ENCODE results near the gene CEP170B.

DNA sequence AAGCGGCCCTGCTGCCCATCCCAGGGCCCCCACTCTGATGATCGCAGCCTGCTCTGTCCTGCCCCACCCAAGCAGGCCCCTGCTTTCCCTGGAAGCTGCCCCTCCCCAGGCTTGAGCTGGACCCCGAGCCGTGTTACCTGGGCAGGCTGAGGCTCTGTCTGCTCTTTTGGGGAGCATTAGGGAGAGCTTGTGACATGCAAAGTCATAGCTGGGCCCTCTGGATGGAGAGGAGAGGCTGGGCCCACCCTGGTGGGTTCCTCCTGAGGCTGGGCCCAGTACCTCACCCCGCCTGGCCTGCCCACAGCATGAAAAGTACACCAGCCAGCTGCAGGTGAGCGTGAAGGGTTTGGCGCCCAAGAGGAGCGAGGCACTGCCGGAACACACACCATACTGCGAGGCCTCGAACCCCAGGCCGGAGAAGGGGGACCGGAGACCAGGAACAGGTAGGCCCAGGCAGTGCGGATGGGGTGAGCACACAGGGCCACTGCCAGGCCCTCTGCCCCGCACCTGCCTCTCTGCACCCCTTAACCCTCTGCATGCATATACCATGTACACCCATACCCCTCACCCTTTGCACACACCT, 15.0 kb downstream of the CEP170B start:
- TF ChIP-seq TSHZ2 (CRISPR knock-in tag; IDR thresholded peaks at IDR 0.05) (no peak), BACH2 (CRISPR knock-in tag; IDR thresholded peaks at IDR 0.05; ENCODE audit: borderline replicate concordance) (no peak), ZC3H10 (CRISPR knock-in tag; IDR thresholded peaks at IDR 0.05) (no peak)

Measured in SK-N-SH treated with all-trans-retinoic acid at 6 μM for 48 hours (cell line).